KMS-11 (cell line): ENCODE results near the gene ESYT2.

Experiments
- H2AFZ ChIP-seq: fragments of 200-600 bp; sonication (generic); 2 replicates; pipeline ENCODE4 v1.6.1; 2016; ENCODE audit warnings: antibody characterized with exemption, mixed run types, low read depth
- H3K27ac ChIP-seq: fragments of 200-600 bp; sonication (generic); 2 replicates; pipeline ENCODE4 v1.6.1; 2016; ENCODE audit warnings: mild to moderate bottlenecking, mixed run types
- H3K27me3 ChIP-seq: fragments of 200-600 bp; sonication (generic); 2 replicates; pipeline ENCODE4 v1.6.1; 2017; ENCODE audit warnings: mild to moderate bottlenecking, low read depth, mixed run types, moderate library complexity; ENCODE audit not compliant: insufficient read depth
- H3K36me3 ChIP-seq: fragments of 200-600 bp; sonication (generic); 2 replicates; pipeline ENCODE4 v1.6.1; 2017; ENCODE audit warnings: mild to moderate bottlenecking, mixed run types; ENCODE audit not compliant: insufficient read depth
- H3K4me1 ChIP-seq: fragments of 200-600 bp; sonication (generic); 2 replicates; pipeline ENCODE4 v1.6.1; 2016; ENCODE audit warnings: mild to moderate bottlenecking, low read depth, mixed run types; ENCODE audit not compliant: poor library complexity, severe bottlenecking
- H3K4me2 ChIP-seq: fragments of 200-600 bp; sonication (generic); 2 replicates; pipeline ENCODE4 v1.7.0; 2016; ENCODE audit warnings: mild to moderate bottlenecking, mixed run types
- H3K4me3 ChIP-seq: fragments of 200-600 bp; sonication (generic); IDR thresholded peaks from 2 replicates; pipeline ENCODE4 v1.6.1; 2017; ENCODE audit warnings: low read depth, low read length, mixed read lengths; ENCODE audit not compliant: insufficient read depth
- H3K79me2 ChIP-seq: fragments of 200-600 bp; sonication (generic); 2 replicates; pipeline ENCODE4 v1.6.1; 2016; ENCODE audit warnings: low read depth, mixed run types; ENCODE audit not compliant: insufficient read depth
- H3K9ac ChIP-seq: fragments of 200-600 bp; sonication (generic); 2 replicates; pipeline ENCODE4 v1.6.1; 2016; ENCODE audit warnings: mild to moderate bottlenecking, mixed run types
- H4K20me1 ChIP-seq: fragments of 200-600 bp; sonication (generic); 2 replicates; pipeline ENCODE4 v1.6.1; 2016; ENCODE audit warnings: mild to moderate bottlenecking, mixed run types; ENCODE audit not compliant: insufficient read depth
- TF ChIP-seq, protein P1 (sequence below): fragments of 200-600 bp; sonication (generic); conservative IDR thresholded peaks from 2 replicates; pipeline ENCODE4 v1.6.1; 2017; ENCODE audit warnings: low read depth, mild to moderate bottlenecking, antibody characterized with exemption, low read length, moderate library complexity, mixed read lengths

Gene ESYT2

GRCh38 chr7:158695056-158695455, 134.3 kb downstream of the ESYT2 start:
- peaks cover 55% of the 10 kb centered on the region for H3K79me2 ChIP-seq
- no peaks in the 10 kb centered on the region for H3K27me3 ChIP-seq
- H3K4me2 ChIP-seq = no peak overlapping the region
- H4K20me1 ChIP-seq = 0 out of 2 replicates have a peak, but pooled peaks cover 12% of the 10 kb centered on the region
- no peak overlapping the region for H3K4me3 ChIP-seq
- TF ChIP-seq, protein P1, sequence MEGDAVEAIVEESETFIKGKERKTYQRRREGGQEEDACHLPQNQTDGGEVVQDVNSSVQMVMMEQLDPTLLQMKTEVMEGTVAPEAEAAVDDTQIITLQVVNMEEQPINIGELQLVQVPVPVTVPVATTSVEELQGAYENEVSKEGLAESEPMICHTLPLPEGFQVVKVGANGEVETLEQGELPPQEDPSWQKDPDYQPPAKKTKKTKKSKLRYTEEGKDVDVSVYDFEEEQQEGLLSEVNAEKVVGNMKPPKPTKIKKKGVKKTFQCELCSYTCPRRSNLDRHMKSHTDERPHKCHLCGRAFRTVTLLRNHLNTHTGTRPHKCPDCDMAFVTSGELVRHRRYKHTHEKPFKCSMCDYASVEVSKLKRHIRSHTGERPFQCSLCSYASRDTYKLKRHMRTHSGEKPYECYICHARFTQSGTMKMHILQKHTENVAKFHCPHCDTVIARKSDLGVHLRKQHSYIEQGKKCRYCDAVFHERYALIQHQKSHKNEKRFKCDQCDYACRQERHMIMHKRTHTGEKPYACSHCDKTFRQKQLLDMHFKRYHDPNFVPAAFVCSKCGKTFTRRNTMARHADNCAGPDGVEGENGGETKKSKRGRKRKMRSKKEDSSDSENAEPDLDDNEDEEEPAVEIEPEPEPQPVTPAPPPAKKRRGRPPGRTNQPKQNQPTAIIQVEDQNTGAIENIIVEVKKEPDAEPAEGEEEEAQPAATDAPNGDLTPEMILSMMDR = no peak
- H3K4me1 ChIP-seq = no peaks in the 10 kb centered on the region
- no peak overlapping the region for H3K9ac ChIP-seq
- no peak overlapping the region for H3K27ac ChIP-seq
- peaks cover 20% of the 10 kb centered on the region; the same call in 1 of the 2 replicates for H3K36me3 ChIP-seq
- H2AFZ ChIP-seq = no peak overlapping the region

GRCh38 chr7:158694650-158695049, 134.7 kb downstream of the ESYT2 start:
- Histone ChIP-seq H3K79me2 (peaks cover 51% of the 10 kb centered on the region), H3K27ac (no peak overlapping the region), H3K4me3 (no peak overlapping the region), H3K36me3 (peaks cover 23% of the 10 kb centered on the region; the same call in 1 of the 2 replicates), H3K27me3 (no peaks in the 10 kb centered on the region), H3K4me2 (no peak overlapping the region), H2AFZ (no peak overlapping the region), H3K9ac (no peak overlapping the region), H3K4me1 (no peaks in the 10 kb centered on the region), H4K20me1 (0 out of 2 replicates have a peak, but pooled peaks cover 12% of the 10 kb centered on the region)
- TF ChIP-seq, protein P1 = no peak

- H3K27ac ChIP-seq = no peak overlapping the region
- no peak overlapping the region for H3K4me2 ChIP-seq
- H3K79me2 ChIP-seq = peaks cover 13% of the 10 kb centered on the region; the same call in 1 of the 2 replicates
- H2AFZ ChIP-seq = no peak overlapping the region
- H3K4me3 ChIP-seq = no peak overlapping the region
- H3K36me3 ChIP-seq = peaks cover 37% of the 10 kb centered on the region; the same call in 1 of the 2 replicates
- H3K9ac ChIP-seq = no peak overlapping the region
- TF ChIP-seq, protein P1 = no peak
- H3K27me3 ChIP-seq = no peaks in the 10 kb centered on the region
- H4K20me1 ChIP-seq = 0 out of 2 replicates have a peak, but pooled peaks cover 12% of the 10 kb centered on the region
- no peaks in the 10 kb centered on the region for H3K4me1 ChIP-seq
Measured at GRCh38 chr7:158689488-158689887, 139.8 kb downstream of the ESYT2 start.

- H2AFZ ChIP-seq = no peak overlapping the region
- peaks cover 13% of the 10 kb centered on the region; the same call in 1 of the 2 replicates for H3K79me2 ChIP-seq
- H3K4me3 ChIP-seq = no peak overlapping the region
- peaks cover 12% of the 10 kb centered on the region for H3K4me1 ChIP-seq
- H3K9ac ChIP-seq = no peak overlapping the region
- H3K4me2 ChIP-seq = no peak overlapping the region
- H4K20me1 ChIP-seq = 0 out of 2 replicates have a peak, but pooled peaks cover 8% of the 10 kb centered on the region
- peaks cover 46% of the 10 kb centered on the region; the same call in 1 of the 2 replicates for H3K36me3 ChIP-seq
- no peak overlapping the region for H3K27ac ChIP-seq
- no peaks in the 10 kb centered on the region for H3K27me3 ChIP-seq
- TF ChIP-seq, protein P1 = no peak
Measured at GRCh38 chr7:158687406-158687805, 141.9 kb downstream of the ESYT2 start.
